GM18517 (cell line): ENCODE measurements around the gene CCNY.
"Not testable (repeated sequence)": the region's sequence is repeated elsewhere in the genome, so short reads cannot be mapped to it uniquely, and the experiment has no call there.

ENCODE experiments used
- ATAC-seq: cut with Tn5 transposase; IDR thresholded peaks from one replicate; pipeline ENCODE4 v1.9.1; 2021; ENCODE audit warnings: mild to moderate bottlenecking, moderate library complexity; ENCODE audit not compliant: unreplicated experiment

CCNY gene

GRCh38 chr10:35400595-35401268 lies 64.4 kb downstream of the CCNY start:
- ATAC-seq: no peak

- ATAC-seq: not testable (repeated sequence)
Observed at GRCh38 chr10:35403491-35403890, 67.2 kb downstream of the CCNY start.

- ATAC-seq: not testable (repeated sequence)
Observed at GRCh38 chr10:35404077-35404476, 67.8 kb downstream of the CCNY start.

- not testable (repeated sequence) for ATAC-seq
Observed at GRCh38 chr10:35406003-35406630, 69.8 kb downstream of the CCNY start.

GRCh38 chr10:35407696-35408095 lies 71.4 kb downstream of the CCNY start:
- ATAC-seq: not testable (repeated sequence)

GRCh38 chr10:35409094-35409582 lies 72.8 kb downstream of the CCNY start:
- peak; percentile 51 for ATAC-seq

GRCh38 chr10:35409808-35410207 lies 73.5 kb downstream of the CCNY start:
- no peak for ATAC-seq

- no peak for ATAC-seq
Observed at GRCh38 chr10:35412003-35412723, 75.9 kb downstream of the CCNY start.

- no peak for ATAC-seq
Observed at GRCh38 chr10:35412900-35413491, 76.7 kb downstream of the CCNY start.

- ATAC-seq: no peak
Observed at GRCh38 chr10:35413985-35414861, 77.9 kb downstream of the CCNY start.

- no peak for ATAC-seq
Observed at GRCh38 chr10:35415505-35415904, 79.2 kb downstream of the CCNY start.

- ATAC-seq: no peak
Observed at GRCh38 chr10:35416619-35417312, 80.5 kb downstream of the CCNY start.

- ATAC-seq: no peak
Observed at GRCh38 chr10:35417313-35417625, 81.0 kb downstream of the CCNY start.

GRCh38 chr10:35417795-35418194 lies 81.5 kb downstream of the CCNY start:
- ATAC-seq: no peak

- ATAC-seq: not testable (repeated sequence)
Observed at GRCh38 chr10:35418580-35418979, 82.3 kb downstream of the CCNY start.

- ATAC-seq: no peak
Observed at GRCh38 chr10:35420044-35420443, 83.7 kb downstream of the CCNY start.

GRCh38 chr10:35420827-35421552 lies 84.7 kb downstream of the CCNY start:
- ATAC-seq: no peak

- no peak for ATAC-seq
Observed at GRCh38 chr10:35421553-35422178, 85.4 kb downstream of the CCNY start.

GRCh38 chr10:35422228-35422627 lies 85.9 kb downstream of the CCNY start:
- ATAC-seq: no peak
